ENCODE results near the gene PARD3.
A peak's percentile ranks its signal among the peaks of the same experiment; 100 is the strongest.

The PARD3 gene

GRCh38 chr10:34638406-34639054 lies 176.6 kb downstream of the PARD3 start:
- peak; percentile 75 for DNase-seq
- Mint-ChIP-seq H3K4me3 (no peak overlapping the region), H3K9me3 (no peaks in the 10 kb centered on the region), H3K4me1 (peaks cover 11% of the 10 kb centered on the region), H3K27me3 (no peaks in the 10 kb centered on the region), H3K36me3 (ENCODE audit: low read depth) (no peaks in the 10 kb centered on the region), H3K27ac (no peak overlapping the region)
- peak; percentile 12 for ATAC-seq

- no peaks in the 10 kb centered on the region for H3K9me3 Mint-ChIP-seq
- peaks cover 11% of the 10 kb centered on the region for H3K4me1 Mint-ChIP-seq
- H3K27ac Mint-ChIP-seq: no peak overlapping the region
- no peak overlapping the region for H3K4me3 Mint-ChIP-seq
- DNase-seq (peak; percentile 77), ATAC-seq (peak; percentile 60)
- H3K27me3 Mint-ChIP-seq: no peaks in the 10 kb centered on the region
- H3K36me3 Mint-ChIP-seq (ENCODE audit: low read depth): no peaks in the 10 kb centered on the region
Measured at GRCh38 chr10:34637418-34637911, 177.6 kb downstream of the PARD3 start.

GRCh38 chr10:34635111-34635510 lies 180.0 kb downstream of the PARD3 start:
- no peak for DNase-seq
- Mint-ChIP-seq H3K27me3 (no peaks in the 10 kb centered on the region), H3K27ac (no peak overlapping the region), H3K36me3 (ENCODE audit: low read depth) (no peaks in the 10 kb centered on the region), H3K4me1 (peaks cover 11% of the 10 kb centered on the region), H3K4me3 (no peak overlapping the region), H3K9me3 (no peaks in the 10 kb centered on the region)
- no peak for ATAC-seq

- ATAC-seq: no peak
- Mint-ChIP-seq H3K27ac (no peak overlapping the region), H3K27me3 (no peaks in the 10 kb centered on the region), H3K4me3 (no peak overlapping the region), H3K4me1 (peaks cover 7% of the 10 kb centered on the region), H3K9me3 (no peaks in the 10 kb centered on the region), H3K36me3 (ENCODE audit: low read depth) (no peaks in the 10 kb centered on the region)
- no peak for DNase-seq
Measured at GRCh38 chr10:34633374-34633773, 181.7 kb downstream of the PARD3 start.

GRCh38 chr10:34629084-34629483 lies 186.0 kb downstream of the PARD3 start:
- Mint-ChIP-seq H3K4me1 (no peaks in the 10 kb centered on the region), H3K27ac (no peak overlapping the region), H3K4me3 (no peak overlapping the region), H3K36me3 (ENCODE audit: low read depth) (no peaks in the 10 kb centered on the region), H3K27me3 (no peaks in the 10 kb centered on the region), H3K9me3 (no peaks in the 10 kb centered on the region)
- ATAC-seq (no peak), DNase-seq (no peak)

- H3K27me3 Mint-ChIP-seq: no peaks in the 10 kb centered on the region
- no peak for DNase-seq
- H3K27ac Mint-ChIP-seq: no peak overlapping the region
- no peaks in the 10 kb centered on the region for H3K9me3 Mint-ChIP-seq
- no peaks in the 10 kb centered on the region for H3K36me3 Mint-ChIP-seq (ENCODE audit: low read depth)
- H3K4me1 Mint-ChIP-seq: no peaks in the 10 kb centered on the region
- ATAC-seq: no peak
- no peak overlapping the region for H3K4me3 Mint-ChIP-seq
Measured at GRCh38 chr10:34628174-34628796, 186.8 kb downstream of the PARD3 start.

- no peak overlapping the region for H3K4me3 Mint-ChIP-seq
- no peaks in the 10 kb centered on the region for H3K27me3 Mint-ChIP-seq
- no peaks in the 10 kb centered on the region for H3K36me3 Mint-ChIP-seq (ENCODE audit: low read depth)
- no peaks in the 10 kb centered on the region for H3K4me1 Mint-ChIP-seq
- ATAC-seq (no peak), DNase-seq (no peak)
- H3K27ac Mint-ChIP-seq: no peak overlapping the region
- H3K9me3 Mint-ChIP-seq: no peaks in the 10 kb centered on the region
Measured at GRCh38 chr10:34627741-34628140, 187.4 kb downstream of the PARD3 start.

GRCh38 chr10:34627331-34627730 lies 187.8 kb downstream of the PARD3 start:
- Mint-ChIP-seq H3K36me3 (ENCODE audit: low read depth) (no peaks in the 10 kb centered on the region), H3K9me3 (no peaks in the 10 kb centered on the region), H3K27ac (no peak overlapping the region), H3K4me1 (no peaks in the 10 kb centered on the region), H3K27me3 (no peaks in the 10 kb centered on the region), H3K4me3 (no peak overlapping the region)
- ATAC-seq (no peak), DNase-seq (no peak)

- Mint-ChIP-seq H3K27ac (no peak overlapping the region), H3K36me3 (ENCODE audit: low read depth) (no peaks in the 10 kb centered on the region), H3K9me3 (no peaks in the 10 kb centered on the region), H3K4me3 (no peak overlapping the region), H3K4me1 (no peaks in the 10 kb centered on the region), H3K27me3 (no peaks in the 10 kb centered on the region)
- no peak for ATAC-seq
- DNase-seq: no peak
Measured at GRCh38 chr10:34626158-34626880, 188.8 kb downstream of the PARD3 start.

GRCh38 chr10:34624323-34625153 lies 190.6 kb downstream of the PARD3 start:
- H3K27ac Mint-ChIP-seq: no peak overlapping the region
- H3K4me1 Mint-ChIP-seq: no peaks in the 10 kb centered on the region
- no peak overlapping the region for H3K4me3 Mint-ChIP-seq
- ATAC-seq (no peak), DNase-seq (no peak)
- H3K27me3 Mint-ChIP-seq: no peaks in the 10 kb centered on the region
- H3K9me3 Mint-ChIP-seq: no peaks in the 10 kb centered on the region
- H3K36me3 Mint-ChIP-seq (ENCODE audit: low read depth): no peaks in the 10 kb centered on the region

- Mint-ChIP-seq H3K4me3 (no peak overlapping the region), H3K27ac (no peak overlapping the region), H3K27me3 (no peaks in the 10 kb centered on the region), H3K36me3 (ENCODE audit: low read depth) (no peaks in the 10 kb centered on the region), H3K4me1 (no peaks in the 10 kb centered on the region), H3K9me3 (no peaks in the 10 kb centered on the region)
- ATAC-seq (no peak), DNase-seq (no peak)
Measured at GRCh38 chr10:34622945-34623344, 192.2 kb downstream of the PARD3 start.

- no peaks in the 10 kb centered on the region for H3K9me3 Mint-ChIP-seq
- H3K27me3 Mint-ChIP-seq: no peaks in the 10 kb centered on the region
- DNase-seq: no peak
- no peak overlapping the region for H3K4me3 Mint-ChIP-seq
- H3K36me3 Mint-ChIP-seq (ENCODE audit: low read depth): no peaks in the 10 kb centered on the region
- H3K27ac Mint-ChIP-seq: no peak overlapping the region
- no peak for ATAC-seq
- no peaks in the 10 kb centered on the region for H3K4me1 Mint-ChIP-seq
Measured at GRCh38 chr10:34618611-34619010, 196.5 kb downstream of the PARD3 start.

GRCh38 chr10:34615770-34616169 lies 199.3 kb downstream of the PARD3 start:
- H3K27me3 Mint-ChIP-seq: no peaks in the 10 kb centered on the region

GRCh38 chr10:34613491-34613890 lies 201.6 kb downstream of the PARD3 start:
- H3K27ac Mint-ChIP-seq: no peak overlapping the region
- ATAC-seq (no peak), DNase-seq (no peak)
- no peak overlapping the region for H3K4me3 Mint-ChIP-seq
- H3K36me3 Mint-ChIP-seq (ENCODE audit: low read depth): no peaks in the 10 kb centered on the region
- no peaks in the 10 kb centered on the region for H3K4me1 Mint-ChIP-seq
- H3K9me3 Mint-ChIP-seq: no peaks in the 10 kb centered on the region
- no peaks in the 10 kb centered on the region for H3K27me3 Mint-ChIP-seq

More at GRCh38 chr10:34615770-34616169, 199.3 kb downstream of the PARD3 start:
- H3K27ac Mint-ChIP-seq: no peak overlapping the region
- no peaks in the 10 kb centered on the region for H3K4me1 Mint-ChIP-seq
- H3K9me3 Mint-ChIP-seq: no peaks in the 10 kb centered on the region
- DNase-seq (no peak), ATAC-seq (no peak)
- H3K4me3 Mint-ChIP-seq: no peak overlapping the region
- H3K36me3 Mint-ChIP-seq (ENCODE audit: low read depth): no peaks in the 10 kb centered on the region
